Effector memory CD8-positive, alpha-beta T cell (primary cell): ENCODE data around the gene PLCB1.
"Not testable (repeated sequence)": the region's sequence is repeated elsewhere in the genome, so short reads cannot be mapped to it uniquely, and the experiment has no call there.

Experiments used
- ATAC-seq: fragments of 150-1000 bp; cut with Tn5 transposase; replicated peaks from 2 replicates; pipeline ENCODE4 v1.10.0; 2021; ENCODE audit warnings: mild to moderate bottlenecking, moderate library complexity
- DNase-seq, 3 experiments: peaks; one replicate each; pipeline ENCODE4 v3.0.0; 2021
- H3K27ac Mint-ChIP-seq, 2 donors: one replicate each; pipeline ENCODE4 v1.8.0; 2022; ENCODE audit warnings: mild to moderate bottlenecking in 2 of 2, mixed read lengths in 2 of 2, moderate library complexity in 2 of 2
- H3K27me3 Mint-ChIP-seq, 2 donors: one replicate each; pipeline ENCODE4 v1.8.0; 2022; ENCODE audit warnings: mixed read lengths in 2 of 2
- H3K36me3 Mint-ChIP-seq: one replicate; pipeline ENCODE4 v1.8.0; 2022; ENCODE audit warnings: mild to moderate bottlenecking, moderate library complexity, mixed read lengths; ENCODE audit not compliant: insufficient read depth
- H3K4me1 Mint-ChIP-seq, 2 donors: one replicate each; pipeline ENCODE4 v1.8.0; 2022; ENCODE audit warnings: low read depth in 2 of 2, mixed read lengths in 2 of 2
- H3K4me3 Mint-ChIP-seq, 2 donors: one replicate each; pipeline ENCODE4 v1.8.0; 2022; ENCODE audit warnings: mild to moderate bottlenecking in 2 of 2, mixed read lengths in 2 of 2, moderate library complexity in 2 of 2
- H3K9me3 Mint-ChIP-seq, 2 donors: one replicate each; pipeline ENCODE4 v1.8.0; 2022; ENCODE audit warnings: mixed read lengths in 2 of 2

Gene PLCB1

GRCh38 chr20:8635837-8636236, 503.8 kb downstream of the PLCB1 start:
- no peak for ATAC-seq
- H3K27me3 Mint-ChIP-seq, result no peaks in the 10 kb centered on the region

GRCh38 chr20:8639112-8639778, 507.2 kb downstream of the PLCB1 start:
- H3K4me1 Mint-ChIP-seq, result peaks cover 0 to 2% of the 10 kb centered on the region in 2 donors
- H3K4me3 Mint-ChIP-seq, result no peak overlapping the region
- no peaks in the 10 kb centered on the region for H3K27me3 Mint-ChIP-seq
- ATAC-seq (no peak), DNase-seq (no peak)
- no peaks in the 10 kb centered on the region for H3K9me3 Mint-ChIP-seq
- peaks cover 3% of the 10 kb centered on the region for H3K36me3 Mint-ChIP-seq
- no peak overlapping the region for H3K27ac Mint-ChIP-seq

More at GRCh38 chr20:8635837-8636236, 503.8 kb downstream of the PLCB1 start:
- H3K9me3 Mint-ChIP-seq, result no peaks in the 10 kb centered on the region
- no peak overlapping the region for H3K27ac Mint-ChIP-seq
- DNase-seq, result no peak
- no peak overlapping the region for H3K4me3 Mint-ChIP-seq
- peaks cover 3% of the 10 kb centered on the region for H3K36me3 Mint-ChIP-seq
- peaks cover 6% of the 10 kb centered on the region in 2 donors for H3K4me1 Mint-ChIP-seq

GRCh38 chr20:8640461-8640860, 508.4 kb downstream of the PLCB1 start:
- no peak for DNase-seq
- Mint-ChIP-seq H3K9me3 (no peaks in the 10 kb centered on the region), H3K4me1 (peaks cover 0 to 2% of the 10 kb centered on the region in 2 donors), H3K36me3 (peaks cover 3% of the 10 kb centered on the region), H3K27me3 (no peaks in the 10 kb centered on the region), H3K27ac (no peak overlapping the region), H3K4me3 (no peak overlapping the region)
- ATAC-seq, result no peak

- peaks cover 4% of the 10 kb centered on the region for H3K36me3 Mint-ChIP-seq
- DNase-seq, result no peak
These were observed 510.2 kb downstream of the PLCB1 start for GRCh38 chr20:8642247-8642646.

GRCh38 chr20:8644468-8644867, 512.4 kb downstream of the PLCB1 start:
- H3K27me3 Mint-ChIP-seq, ATAC-seq, H3K4me3 Mint-ChIP-seq: not testable (repeated sequence)

More at GRCh38 chr20:8642247-8642646, 510.2 kb downstream of the PLCB1 start:
- no peak overlapping the region for H3K4me3 Mint-ChIP-seq
- H3K27ac Mint-ChIP-seq, result no peak overlapping the region
- ATAC-seq, result no peak
- no peaks in the 10 kb centered on the region for H3K27me3 Mint-ChIP-seq
- peaks cover 2 to 6% of the 10 kb centered on the region in 2 donors for H3K4me1 Mint-ChIP-seq
- no peaks in the 10 kb centered on the region for H3K9me3 Mint-ChIP-seq

GRCh38 chr20:8645326-8645725, 513.3 kb downstream of the PLCB1 start:
- no peak for ATAC-seq
- DNase-seq, result no peak
- no peaks in the 10 kb centered on the region for H3K27me3 Mint-ChIP-seq
- H3K27ac Mint-ChIP-seq, result no peak overlapping the region
- H3K4me3 Mint-ChIP-seq, result no peak overlapping the region
- peaks cover 9% of the 10 kb centered on the region for H3K36me3 Mint-ChIP-seq
- peaks cover 0 to 6% of the 10 kb centered on the region in 2 donors for H3K4me1 Mint-ChIP-seq
- H3K9me3 Mint-ChIP-seq, result no peaks in the 10 kb centered on the region

More at GRCh38 chr20:8644468-8644867, 512.4 kb downstream of the PLCB1 start:
- not testable (repeated sequence) for H3K9me3 Mint-ChIP-seq, H3K4me1 Mint-ChIP-seq, DNase-seq, H3K36me3 Mint-ChIP-seq, H3K27ac Mint-ChIP-seq

- DNase-seq (no peak), ATAC-seq (no peak)
- no peaks in the 10 kb centered on the region for H3K27me3 Mint-ChIP-seq
- no peak overlapping the region for H3K27ac Mint-ChIP-seq
- no peaks in the 10 kb centered on the region for H3K9me3 Mint-ChIP-seq
- H3K4me1 Mint-ChIP-seq, result peaks cover 0 to 6% of the 10 kb centered on the region in 2 donors
- H3K4me3 Mint-ChIP-seq, result no peak overlapping the region
- H3K36me3 Mint-ChIP-seq, result peaks cover 9% of the 10 kb centered on the region
These were observed 514.0 kb downstream of the PLCB1 start for GRCh38 chr20:8646033-8646441.

- Mint-ChIP-seq H3K9me3 (no peaks in the 10 kb centered on the region), H3K36me3 (peaks cover 13% of the 10 kb centered on the region), H3K4me1 (peaks cover 0 to 6% of the 10 kb centered on the region in 2 donors), H3K27me3 (no peaks in the 10 kb centered on the region), H3K27ac (no peak overlapping the region), H3K4me3 (no peak overlapping the region)
- ATAC-seq (no peak), DNase-seq (no peak)
These were observed 514.6 kb downstream of the PLCB1 start for GRCh38 chr20:8646716-8647115.

GRCh38 chr20:8647961-8648441, 515.9 kb downstream of the PLCB1 start:
- ATAC-seq (no peak), DNase-seq (no peak)
- peaks cover 0 to 6% of the 10 kb centered on the region in 2 donors for H3K4me1 Mint-ChIP-seq
- peaks cover 13% of the 10 kb centered on the region for H3K36me3 Mint-ChIP-seq
- H3K4me3 Mint-ChIP-seq, result no peak overlapping the region
- H3K27ac Mint-ChIP-seq, result no peak overlapping the region
- H3K9me3 Mint-ChIP-seq, result no peaks in the 10 kb centered on the region
- H3K27me3 Mint-ChIP-seq, result no peaks in the 10 kb centered on the region

- Mint-ChIP-seq H3K36me3 (peaks cover 13% of the 10 kb centered on the region), H3K27me3 (no peaks in the 10 kb centered on the region), H3K4me1 (peaks cover 0 to 6% of the 10 kb centered on the region in 2 donors), H3K27ac (no peak overlapping the region), H3K4me3 (no peak overlapping the region), H3K9me3 (no peaks in the 10 kb centered on the region)
- no peak for ATAC-seq
- no peak for DNase-seq
These were observed 516.4 kb downstream of the PLCB1 start for GRCh38 chr20:8648466-8648865.

- ATAC-seq (no peak), DNase-seq (no peak)
- Mint-ChIP-seq H3K27ac (no peak overlapping the region), H3K27me3 (no peaks in the 10 kb centered on the region), H3K36me3 (peaks cover 10% of the 10 kb centered on the region), H3K9me3 (no peaks in the 10 kb centered on the region), H3K4me1 (no peaks in the 10 kb centered on the region), H3K4me3 (no peak overlapping the region)
These were observed 520.3 kb downstream of the PLCB1 start for GRCh38 chr20:8652396-8652795.

- no peaks in the 10 kb centered on the region for H3K27me3 Mint-ChIP-seq
- no peaks in the 10 kb centered on the region for H3K4me1 Mint-ChIP-seq
- H3K9me3 Mint-ChIP-seq, result no peaks in the 10 kb centered on the region
These were observed 522.4 kb downstream of the PLCB1 start for GRCh38 chr20:8654486-8654885.

GRCh38 chr20:8656335-8656734, 524.3 kb downstream of the PLCB1 start:
- ATAC-seq (no peak), DNase-seq (no peak)
- H3K27ac Mint-ChIP-seq, result peak overlapping the region in 1 of 2 donors; percentile 42
- H3K9me3 Mint-ChIP-seq, result no peaks in the 10 kb centered on the region
- no peaks in the 10 kb centered on the region for H3K4me1 Mint-ChIP-seq
- peaks cover 19% of the 10 kb centered on the region for H3K36me3 Mint-ChIP-seq
- H3K4me3 Mint-ChIP-seq, result no peak overlapping the region
- H3K27me3 Mint-ChIP-seq, result no peaks in the 10 kb centered on the region

More at GRCh38 chr20:8654486-8654885, 522.4 kb downstream of the PLCB1 start:
- H3K27ac Mint-ChIP-seq, result no peak overlapping the region
- no peak overlapping the region for H3K4me3 Mint-ChIP-seq
- ATAC-seq (no peak), DNase-seq (no peak)
- peaks cover 9% of the 10 kb centered on the region for H3K36me3 Mint-ChIP-seq

- DNase-seq, result no peak
- Mint-ChIP-seq H3K4me1 (no peaks in the 10 kb centered on the region), H3K27ac (no peak overlapping the region), H3K4me3 (no peak overlapping the region), H3K27me3 (no peaks in the 10 kb centered on the region), H3K9me3 (no peaks in the 10 kb centered on the region), H3K36me3 (peaks cover 18% of the 10 kb centered on the region)
- ATAC-seq, result no peak
These were observed 525.6 kb downstream of the PLCB1 start for GRCh38 chr20:8657664-8658063.
